Activated CD4-positive, CD25-positive, alpha-beta regulatory T cell treated with anti-CD3 and anti-CD28 coated beads, Interleukin-2, amount 50 U/mL, for 72 hours (primary cell): ENCODE data around the gene DIABLO.
"Not testable (repeated sequence)": the region's sequence is repeated elsewhere in the genome, so short reads cannot be mapped to it uniquely, and the experiment has no call there.

Experiments
- DNase-seq: peaks from one replicate; pipeline ENCODE4 v3.0.0; 2021

The DIABLO gene

GRCh38 chr12:122187466-122187865, 38.4 kb downstream of the DIABLO start:
- no peak for DNase-seq

- no peak for DNase-seq
Observed at GRCh38 chr12:122185494-122186082, 40.3 kb downstream of the DIABLO start.

GRCh38 chr12:122185079-122185478, 40.8 kb downstream of the DIABLO start:
- DNase-seq = no peak

- no peak for DNase-seq
Observed at GRCh38 chr12:122184517-122184916, 41.3 kb downstream of the DIABLO start.

- DNase-seq = no peak
Observed at GRCh38 chr12:122183588-122183940, 42.3 kb downstream of the DIABLO start.

- no peak for DNase-seq
Observed at GRCh38 chr12:122182887-122183587, 42.8 kb downstream of the DIABLO start, which contains the start of gene LRRC43. TSS of gene LRRC43 (plus strand) at chr12:122183123. CDS start at chr12:122183145, 22 bp downstream.

GRCh38 chr12:122176473-122176872, 49.4 kb downstream of the DIABLO start:
- not testable (repeated sequence) for DNase-seq

- DNase-seq = no peak
Observed at GRCh38 chr12:122174155-122174845, 51.6 kb downstream of the DIABLO start, which contains the start of gene IL31. TSS of gene IL31 (minus strand) at chr12:122174221. CDS start at chr12:122174172, 49 bp downstream.

GRCh38 chr12:122172262-122172939, 53.5 kb downstream of the DIABLO start:
- DNase-seq = no peak

GRCh38 chr12:122171399-122171798, 54.5 kb downstream of the DIABLO start:
- DNase-seq = no peak

- DNase-seq = no peak
Observed at GRCh38 chr12:122168492-122168891, 57.4 kb downstream of the DIABLO start.

- DNase-seq = no peak
Observed at GRCh38 chr12:122167356-122167925, 58.4 kb downstream of the DIABLO start.

- DNase-seq = no peak
Observed at GRCh38 chr12:122166422-122167349, 59.2 kb downstream of the DIABLO start.

- no peak for DNase-seq
Observed at GRCh38 chr12:122162976-122163375, 62.9 kb downstream of the DIABLO start.

GRCh38 chr12:122161682-122162081, 64.2 kb downstream of the DIABLO start:
- no peak for DNase-seq

- no peak for DNase-seq
Observed at GRCh38 chr12:122160761-122161160, 65.1 kb downstream of the DIABLO start.

GRCh38 chr12:122159882-122160281, 66.0 kb downstream of the DIABLO start:
- no peak for DNase-seq

GRCh38 chr12:122158700-122159285, 67.1 kb downstream of the DIABLO start:
- no peak for DNase-seq
